MM.1S (cell line): ENCODE measurements around the gene OR51B5.
"Not testable (repeated sequence)": the region's sequence is repeated elsewhere in the genome, so short reads cannot be mapped to it uniquely, and the experiment has no call there.

Experiments
- DNase-seq: peaks from one replicate; pipeline ENCODE4 v3.0.0-alpha.2; 2015
- H2AFZ ChIP-seq: fragments of 300-600 bp; sonication (generic); 2 replicates; pipeline ENCODE4 v1.6.0; 2016; ENCODE audit warnings: antibody characterized with exemption, low read length
- H3F3A ChIP-seq: fragments of 300-600 bp; sonication (generic); 2 replicates; pipeline ENCODE4 v1.6.1; 2016; ENCODE audit warnings: mild to moderate bottlenecking, antibody characterized with exemption, low read length, moderate library complexity, mixed read lengths; ENCODE audit not compliant: insufficient read depth
- H3K27ac ChIP-seq: fragments of 300-600 bp; sonication (generic); 2 replicates; pipeline ENCODE4 v1.5.1; 2016; ENCODE audit warnings: mild to moderate bottlenecking, low read length
- H3K27me3 ChIP-seq: fragments of 300-600 bp; sonication (generic); replicated peaks from 2 replicates; pipeline ENCODE4 v1.6.0; 2016; ENCODE audit warnings: low read length; ENCODE audit not compliant: insufficient read depth
- H3K36me3 ChIP-seq: fragments of 300-600 bp; sonication (generic); replicated peaks from 2 replicates; pipeline ENCODE4 v1.6.1; 2016; ENCODE audit warnings: mild to moderate bottlenecking, low read length, mixed read lengths; ENCODE audit not compliant: insufficient read depth
- H3K4me1 ChIP-seq: fragments of 300-600 bp; sonication (generic); 2 replicates; pipeline ENCODE4 v1.6.1; 2016; ENCODE audit warnings: low read length, mixed read lengths
- H3K4me2 ChIP-seq: fragments of 300-600 bp; sonication (generic); 2 replicates; pipeline ENCODE4 v1.6.0; 2016; ENCODE audit warnings: low read depth, low read length
- H3K4me3 ChIP-seq: fragments of 300-600 bp; sonication (generic); 2 replicates; pipeline ENCODE4 v1.5.1; 2016; ENCODE audit warnings: low read length, mixed read lengths
- H3K79me2 ChIP-seq: fragments of 300-600 bp; sonication (generic); 2 replicates; pipeline ENCODE4 v1.6.1; 2016; ENCODE audit warnings: mixed run types, low read length, mixed read lengths
- H3K9ac ChIP-seq: fragments of 300-600 bp; sonication (generic); 2 replicates; pipeline ENCODE4 v1.6.1; 2016; ENCODE audit warnings: low read length, mixed read lengths
- H3K9me2 ChIP-seq: fragments of 300-600 bp; sonication (generic); replicated peaks from 2 replicates; pipeline ENCODE4 v1.6.1; 2016; ENCODE audit warnings: mild to moderate bottlenecking, low read length, mixed read lengths; ENCODE audit not compliant: insufficient read depth
- H3K9me3 ChIP-seq: fragments of 300-600 bp; sonication (generic); replicated peaks from 2 replicates; pipeline ENCODE4 v1.6.1; 2016; ENCODE audit warnings: mild to moderate bottlenecking, low read length, mixed read lengths; ENCODE audit not compliant: insufficient read depth
- H4K20me1 ChIP-seq: fragments of 300-600 bp; sonication (generic); 2 replicates; pipeline ENCODE4 v1.6.1; 2016; ENCODE audit warnings: mild to moderate bottlenecking, low read length, moderate library complexity, mixed read lengths; ENCODE audit not compliant: insufficient read depth
- EZH2 ChIP-seq: fragments of 300-600 bp; sonication (generic); optimal IDR thresholded peaks from 2 replicates; pipeline ENCODE3; 2017; ENCODE audit warnings: low read depth, mild to moderate bottlenecking, antibody characterized with exemption, low read length, mixed read lengths
- EZH2phosphoT487 ChIP-seq: fragments of 300-600 bp; sonication (generic); IDR thresholded peaks from 2 replicates; pipeline ENCODE4 v1.6.1; 2018; ENCODE audit warnings: antibody characterized with exemption, low read length
- TF ChIP-seq, protein P1 (sequence below): fragments of 300-600 bp; sonication (generic); IDR thresholded peaks from 2 replicates; pipeline ENCODE4 v1.5.1; 2016; ENCODE audit warnings: antibody characterized with exemption, low read length, mixed read lengths

Gene OR51B5

DNA sequence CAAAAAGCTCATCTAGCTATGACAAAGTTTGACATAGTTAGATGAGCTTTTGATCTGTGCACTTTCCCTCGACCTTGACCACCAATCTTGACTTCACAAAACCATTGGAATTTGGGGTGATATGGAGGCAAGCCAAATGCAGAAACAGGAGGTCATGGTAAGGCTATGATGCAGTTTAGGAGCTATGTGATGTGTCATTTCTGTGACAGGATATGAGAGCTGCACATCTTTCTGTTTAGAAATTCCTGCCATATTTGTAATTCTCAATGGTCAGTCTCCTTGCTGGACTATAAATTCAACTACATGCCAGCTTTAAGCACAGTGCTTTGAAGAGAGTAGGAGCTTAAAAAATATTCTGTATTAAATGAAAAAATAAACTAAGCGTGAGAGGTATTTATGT lies 20.9 kb upstream of the OR51B5 start:
- H3K36me3 ChIP-seq: no peaks in the 10 kb centered on the region
- no peaks in the 10 kb centered on the region for H3K27me3 ChIP-seq
- no peak overlapping the region for H3K27ac ChIP-seq

DNA sequence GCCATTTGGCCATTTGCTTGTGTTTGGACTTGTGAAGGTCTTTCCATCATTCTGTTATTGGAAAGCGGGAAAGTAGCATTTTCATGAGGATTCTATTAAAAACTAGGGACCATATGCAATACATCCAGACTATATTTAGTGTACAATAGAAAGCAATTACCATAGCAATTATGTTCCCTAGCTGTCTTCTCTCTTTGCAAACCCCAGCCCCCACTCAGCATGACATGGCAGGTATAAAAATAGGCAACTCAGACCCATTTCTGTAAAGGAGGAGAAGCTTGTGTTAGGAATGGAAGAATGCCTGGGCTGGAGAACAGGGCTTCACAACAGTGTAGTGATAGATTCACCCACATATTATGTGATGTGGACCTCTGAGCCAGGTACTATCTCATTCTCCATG lies 20.4 kb upstream of the OR51B5 start:
- Histone ChIP-seq H3K27ac (no peak overlapping the region), H3K4me2 (no peak overlapping the region), H4K20me1 (no peaks in the 10 kb centered on the region), H3K79me2 (no peaks in the 10 kb centered on the region), H3K27me3 (no peaks in the 10 kb centered on the region), H3K9me2 (no peaks in the 10 kb centered on the region), H3K4me3 (no peak overlapping the region), H3K4me1 (peaks cover 32% of the 10 kb centered on the region), H3K9me3 (no peaks in the 10 kb centered on the region), H3K36me3 (no peaks in the 10 kb centered on the region), H3K9ac (no peak overlapping the region), H3F3A (peaks cover 21% of the 10 kb centered on the region), H2AFZ (no peak overlapping the region)
- DNase-seq: no peak
- TF ChIP-seq, protein P1, sequence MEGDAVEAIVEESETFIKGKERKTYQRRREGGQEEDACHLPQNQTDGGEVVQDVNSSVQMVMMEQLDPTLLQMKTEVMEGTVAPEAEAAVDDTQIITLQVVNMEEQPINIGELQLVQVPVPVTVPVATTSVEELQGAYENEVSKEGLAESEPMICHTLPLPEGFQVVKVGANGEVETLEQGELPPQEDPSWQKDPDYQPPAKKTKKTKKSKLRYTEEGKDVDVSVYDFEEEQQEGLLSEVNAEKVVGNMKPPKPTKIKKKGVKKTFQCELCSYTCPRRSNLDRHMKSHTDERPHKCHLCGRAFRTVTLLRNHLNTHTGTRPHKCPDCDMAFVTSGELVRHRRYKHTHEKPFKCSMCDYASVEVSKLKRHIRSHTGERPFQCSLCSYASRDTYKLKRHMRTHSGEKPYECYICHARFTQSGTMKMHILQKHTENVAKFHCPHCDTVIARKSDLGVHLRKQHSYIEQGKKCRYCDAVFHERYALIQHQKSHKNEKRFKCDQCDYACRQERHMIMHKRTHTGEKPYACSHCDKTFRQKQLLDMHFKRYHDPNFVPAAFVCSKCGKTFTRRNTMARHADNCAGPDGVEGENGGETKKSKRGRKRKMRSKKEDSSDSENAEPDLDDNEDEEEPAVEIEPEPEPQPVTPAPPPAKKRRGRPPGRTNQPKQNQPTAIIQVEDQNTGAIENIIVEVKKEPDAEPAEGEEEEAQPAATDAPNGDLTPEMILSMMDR: no peak
- TF ChIP-seq EZH2: no peak
- no peak for TF ChIP-seq EZH2phosphoT487

More for the DNA sequence above, 20.9 kb upstream of the OR51B5 start:
- Histone ChIP-seq H3K9ac (no peak overlapping the region), H3K9me2 (no peaks in the 10 kb centered on the region), H3K4me3 (no peak overlapping the region), H3K4me2 (no peak overlapping the region), H2AFZ (no peak overlapping the region), H3K4me1 (peaks cover 38% of the 10 kb centered on the region), H3F3A (peaks cover 26% of the 10 kb centered on the region), H3K9me3 (no peaks in the 10 kb centered on the region), H3K79me2 (no peaks in the 10 kb centered on the region), H4K20me1 (no peaks in the 10 kb centered on the region)
- no peak for DNase-seq
- TF ChIP-seq, protein P1: no peak
- TF ChIP-seq EZH2phosphoT487 (no peak), EZH2 (no peak)

DNA sequence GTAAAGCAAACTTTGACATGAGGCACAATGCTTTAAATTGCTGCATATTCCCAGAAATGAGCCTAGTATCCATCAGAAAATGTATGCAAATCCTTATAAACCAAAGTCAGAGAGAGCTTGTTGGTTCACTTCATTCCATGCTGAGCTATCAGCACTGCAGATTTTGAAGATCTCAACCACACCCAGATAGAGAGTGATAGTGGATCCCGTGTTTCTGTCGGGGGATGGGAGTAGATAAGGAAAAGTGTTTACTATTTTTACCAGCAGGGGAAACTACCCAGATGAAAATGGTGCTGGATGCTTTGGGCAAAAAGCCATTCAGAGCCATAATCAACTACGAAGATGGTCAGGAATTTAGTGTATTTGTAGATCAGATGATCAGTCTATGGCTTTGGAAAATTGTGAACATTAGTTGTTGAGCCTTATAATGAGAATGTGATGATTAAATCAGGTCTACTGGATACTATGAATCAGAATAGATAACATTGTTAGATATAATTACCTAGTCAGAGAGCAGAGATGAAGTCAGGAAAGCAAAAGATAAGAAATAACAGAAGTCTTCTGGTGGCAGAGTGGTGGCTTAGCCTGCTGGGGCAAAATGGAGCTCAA lies 18.8 kb upstream of the OR51B5 start:
- Histone ChIP-seq H4K20me1 (no peaks in the 10 kb centered on the region), H3K4me3 (no peak overlapping the region), H3K9me3 (no peaks in the 10 kb centered on the region), H3K27ac (no peak overlapping the region), H3K9me2 (no peaks in the 10 kb centered on the region), H3K4me1 (peaks cover 17% of the 10 kb centered on the region), H3F3A (peaks cover 5% of the 10 kb centered on the region), H3K27me3 (no peaks in the 10 kb centered on the region), H2AFZ (no peak overlapping the region), H3K79me2 (no peaks in the 10 kb centered on the region), H3K4me2 (no peak overlapping the region), H3K9ac (no peak overlapping the region), H3K36me3 (no peaks in the 10 kb centered on the region)
- no peak for DNase-seq
- TF ChIP-seq EZH2 (no peak), EZH2phosphoT487 (no peak)
- TF ChIP-seq, protein P1: no peak

DNA sequence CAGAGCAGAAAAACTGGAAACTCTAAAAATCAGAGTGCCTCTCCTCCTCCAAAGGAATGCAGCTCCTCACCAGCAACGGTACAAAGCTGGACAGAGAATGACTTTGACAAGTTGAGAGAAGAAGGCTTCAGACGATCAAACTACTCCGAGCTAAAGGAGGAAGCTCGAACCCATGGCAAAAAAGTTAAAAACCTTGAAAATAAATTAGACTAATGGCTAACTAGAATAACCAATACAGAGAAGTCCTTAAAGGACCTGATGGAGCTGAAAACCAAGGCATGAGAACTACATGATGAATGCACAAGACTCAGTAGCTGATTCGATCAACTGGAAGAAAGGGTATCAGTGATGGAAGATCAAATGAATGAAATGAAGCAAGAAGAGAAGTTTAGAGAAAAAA lies 12.7 kb upstream of the OR51B5 start:
- H3K4me1 ChIP-seq, H4K20me1 ChIP-seq, H3K9me2 ChIP-seq, H3F3A ChIP-seq, H3K4me2 ChIP-seq, H3K4me3 ChIP-seq, H3K27me3 ChIP-seq, H3K9ac ChIP-seq, H3K36me3 ChIP-seq, DNase-seq, H3K9me3 ChIP-seq, H3K27ac ChIP-seq, H2AFZ ChIP-seq, H3K79me2 ChIP-seq: not testable (repeated sequence)
